ENCODE results near the gene RSPH6A. TPM values are rescaled to one million over a fixed set of nuclear protein-coding genes. Genes with fewer than 3 reads are reported as not detected.

RSPH6A gene
- polyA plus RNA-seq, 3 donors, result not detected

DNA sequence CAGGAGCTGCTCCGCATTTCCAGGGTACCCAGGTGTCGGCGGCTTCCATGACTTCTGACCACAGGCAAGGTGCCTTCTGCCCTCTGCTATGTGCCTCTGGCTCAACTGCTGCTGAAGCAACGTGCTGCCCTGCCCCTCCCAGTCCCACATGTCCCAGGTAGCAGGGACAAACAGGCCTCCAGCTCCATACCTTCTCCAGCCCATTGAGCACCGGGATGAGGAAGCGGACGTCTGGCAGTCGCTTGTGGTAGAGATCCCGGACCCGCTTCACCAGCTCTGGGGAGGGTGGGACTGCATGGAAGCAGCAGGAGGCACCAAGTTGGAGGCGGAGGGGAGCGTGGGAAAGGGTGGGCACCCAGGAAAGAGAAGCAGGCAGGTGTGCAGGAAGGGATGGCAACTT lies 8.1 kb upstream of the RSPH6A start:
- no peaks in the 10 kb centered on the region for H3K79me2 ChIP-seq (ENCODE audit: insufficient read depth, low read length)
- no peak overlapping the region for H2AFZ ChIP-seq (ENCODE audit: insufficient read depth, low read depth, low read length, poor library complexity, severe bottlenecking)
- TF ChIP-seq, protein P1, sequence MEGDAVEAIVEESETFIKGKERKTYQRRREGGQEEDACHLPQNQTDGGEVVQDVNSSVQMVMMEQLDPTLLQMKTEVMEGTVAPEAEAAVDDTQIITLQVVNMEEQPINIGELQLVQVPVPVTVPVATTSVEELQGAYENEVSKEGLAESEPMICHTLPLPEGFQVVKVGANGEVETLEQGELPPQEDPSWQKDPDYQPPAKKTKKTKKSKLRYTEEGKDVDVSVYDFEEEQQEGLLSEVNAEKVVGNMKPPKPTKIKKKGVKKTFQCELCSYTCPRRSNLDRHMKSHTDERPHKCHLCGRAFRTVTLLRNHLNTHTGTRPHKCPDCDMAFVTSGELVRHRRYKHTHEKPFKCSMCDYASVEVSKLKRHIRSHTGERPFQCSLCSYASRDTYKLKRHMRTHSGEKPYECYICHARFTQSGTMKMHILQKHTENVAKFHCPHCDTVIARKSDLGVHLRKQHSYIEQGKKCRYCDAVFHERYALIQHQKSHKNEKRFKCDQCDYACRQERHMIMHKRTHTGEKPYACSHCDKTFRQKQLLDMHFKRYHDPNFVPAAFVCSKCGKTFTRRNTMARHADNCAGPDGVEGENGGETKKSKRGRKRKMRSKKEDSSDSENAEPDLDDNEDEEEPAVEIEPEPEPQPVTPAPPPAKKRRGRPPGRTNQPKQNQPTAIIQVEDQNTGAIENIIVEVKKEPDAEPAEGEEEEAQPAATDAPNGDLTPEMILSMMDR (IDR thresholded peaks at IDR 0.05), result no peak
- H3K27me3 ChIP-seq (ENCODE audit: control insufficient read depth in 2 of 2, insufficient read depth in 2 of 2, low read length in 2 of 2), result no peaks in the 10 kb centered on the region
- no peaks in the 10 kb centered on the region for H3K4me1 ChIP-seq (ENCODE audit: control insufficient read depth in 1 of 2, insufficient read depth in 2 of 2, low read length in 2 of 2)
- Mint-ChIP-seq H3K4me3 (no peak overlapping the region), H3K36me3 (peaks cover 74 to 90% of the 10 kb centered on the region in 2 donors), H3K27ac (no peak overlapping the region), H3K27me3 (ENCODE audit: low read depth in 3 of 3) (no peaks in the 10 kb centered on the region), H3K9me3 (no peaks in the 10 kb centered on the region), H3K4me1 (no peaks in the 10 kb centered on the region)
- no peak overlapping the region for H3K27ac ChIP-seq (ENCODE audit: low read depth in 1 of 2, low read length in 2 of 2)
- no peaks in the 10 kb centered on the region for H3K9me3 ChIP-seq (replicated peaks in 1 of 2; ENCODE audit: control insufficient read depth in 1 of 2, insufficient read depth in 1 of 2, low read length in 2 of 2)
- H3K9ac ChIP-seq (ENCODE audit: insufficient read depth, low read length, poor library complexity, severe bottlenecking), result no peak overlapping the region
- DNase-seq, result no peak
- intact Hi-C loops (cut with micrococcal nuclease), result no loop called here
- no peak overlapping the region for H3K4me3 ChIP-seq (replicated peaks in 1 of 3; ENCODE audit: low read depth in 2 of 3, low read length in 3 of 3)
- no peak overlapping the region for H3K4me2 ChIP-seq (replicated peaks; ENCODE audit: extremely low read depth, low read length, poor library complexity, severe bottlenecking)
- peaks cover 27% of the 10 kb centered on the region for H4K20me1 ChIP-seq (ENCODE audit: insufficient read depth, low read length)
- peaks cover 86 to 90% of the 10 kb centered on the region in 2 donors for H3K36me3 ChIP-seq (replicated peaks in 1 of 2; ENCODE audit: control insufficient read depth in 1 of 2, insufficient read depth in 2 of 2, low read length in 2 of 2)
- 92% methylated on average over 9 of the region's 12 CpGs for WGBS (ENCODE audit: insufficient coverage)

DNA sequence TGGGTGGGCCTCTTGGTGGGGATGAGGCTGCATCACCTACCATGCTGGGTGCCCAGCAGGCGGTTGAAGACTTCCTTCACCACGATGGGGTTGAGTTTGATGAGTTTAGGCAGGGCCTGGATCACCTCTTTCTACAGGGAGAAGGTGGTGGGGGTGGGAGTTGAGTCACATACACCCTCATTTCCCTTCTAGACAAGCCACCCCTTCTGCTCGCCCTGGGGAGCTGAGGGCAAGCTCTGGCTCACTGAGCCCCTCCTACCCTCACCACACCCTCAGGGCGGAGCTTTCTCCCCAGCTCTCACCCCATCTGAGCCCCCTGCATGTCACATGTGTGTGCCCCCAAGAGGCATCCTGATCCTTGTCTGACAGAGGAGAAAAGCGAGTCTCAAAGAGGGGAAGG lies 7.6 kb upstream of the RSPH6A start:
- TF ChIP-seq, protein P1 (IDR thresholded peaks at IDR 0.05), result no peak
- intact Hi-C loops (cut with micrococcal nuclease), result no loop called here
- Histone ChIP-seq H3K36me3 (replicated peaks in 1 of 2; ENCODE audit: control insufficient read depth in 1 of 2, insufficient read depth in 2 of 2, low read length in 2 of 2) (peaks cover 81 to 88% of the 10 kb centered on the region in 2 donors), H3K4me1 (ENCODE audit: control insufficient read depth in 1 of 2, insufficient read depth in 2 of 2, low read length in 2 of 2) (no peaks in the 10 kb centered on the region), H3K79me2 (ENCODE audit: insufficient read depth, low read length) (no peaks in the 10 kb centered on the region), H3K27ac (ENCODE audit: low read depth in 1 of 2, low read length in 2 of 2) (no peak overlapping the region), H2AFZ (ENCODE audit: insufficient read depth, low read depth, low read length, poor library complexity, severe bottlenecking) (no peak overlapping the region), H3K27me3 (ENCODE audit: control insufficient read depth in 2 of 2, insufficient read depth in 2 of 2, low read length in 2 of 2) (no peaks in the 10 kb centered on the region), H3K4me3 (replicated peaks in 1 of 3; ENCODE audit: low read depth in 2 of 3, low read length in 3 of 3) (no peak overlapping the region), H3K4me2 (replicated peaks; ENCODE audit: extremely low read depth, low read length, poor library complexity, severe bottlenecking) (no peak overlapping the region), H4K20me1 (ENCODE audit: insufficient read depth, low read length) (peaks cover 31% of the 10 kb centered on the region), H3K9ac (ENCODE audit: insufficient read depth, low read length, poor library complexity, severe bottlenecking) (no peak overlapping the region), H3K9me3 (replicated peaks in 1 of 2; ENCODE audit: control insufficient read depth in 1 of 2, insufficient read depth in 1 of 2, low read length in 2 of 2) (no peaks in the 10 kb centered on the region)
- Mint-ChIP-seq H3K4me3 (no peak overlapping the region), H3K4me1 (no peaks in the 10 kb centered on the region), H3K36me3 (peaks cover 71 to 88% of the 10 kb centered on the region in 2 donors), H3K9me3 (no peaks in the 10 kb centered on the region), H3K27ac (no peak overlapping the region), H3K27me3 (ENCODE audit: low read depth in 3 of 3) (no peaks in the 10 kb centered on the region)
- WGBS (ENCODE audit: insufficient coverage), result 83% methylated on average over 1 of the region's 5 CpGs
- DNase-seq, result no peak
